Measurements from ENCODE around the gene AGPAT4.

The AGPAT4 gene

DNA sequence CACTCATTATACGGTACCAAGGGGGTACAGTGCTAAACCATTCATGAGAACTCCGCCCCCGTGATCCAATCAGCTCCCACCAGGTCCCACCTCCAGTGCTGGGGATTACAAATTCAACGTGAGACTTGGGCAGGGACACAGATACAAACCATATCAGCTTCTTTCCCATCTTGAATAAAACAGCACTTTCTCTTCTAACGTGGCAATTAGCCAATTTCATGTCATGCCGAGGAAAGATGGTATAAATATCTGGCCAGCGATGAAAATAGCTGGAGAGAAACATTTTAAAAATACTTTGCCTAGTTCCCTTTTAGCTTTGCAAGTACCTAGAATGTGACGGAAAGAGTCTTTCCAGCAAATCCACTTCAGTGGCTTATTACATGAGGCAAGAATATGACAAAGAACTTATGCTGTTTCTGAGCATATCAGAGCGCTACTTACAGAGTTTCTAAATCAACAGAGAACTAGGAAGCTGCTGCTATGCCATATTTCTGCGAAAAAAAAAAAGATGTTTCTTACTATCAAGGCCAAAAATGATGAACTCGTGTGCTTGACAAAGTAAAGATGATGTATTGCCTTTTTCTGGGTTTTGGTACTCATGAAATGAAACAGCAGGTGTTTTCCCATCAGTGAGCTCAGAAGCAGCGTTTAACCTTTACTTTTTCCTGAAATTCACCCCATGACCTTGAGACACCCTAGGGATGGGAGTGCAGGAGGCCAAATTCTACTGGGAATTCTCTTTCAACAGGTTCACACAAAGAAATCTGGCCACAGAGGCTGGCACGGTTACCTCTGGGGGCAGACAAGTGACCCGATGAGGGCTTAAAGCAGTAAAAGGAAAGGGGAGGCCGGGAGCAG lies 37.9 kb downstream of the AGPAT4 start:
- no peak overlapping the region for H3K27ac ChIP-seq
- peak; percentile 40 for DNase-seq (ENCODE audit: low spot score)
- no peak overlapping the region for H3K4me3 ChIP-seq
- TF ChIP-seq, protein P1, sequence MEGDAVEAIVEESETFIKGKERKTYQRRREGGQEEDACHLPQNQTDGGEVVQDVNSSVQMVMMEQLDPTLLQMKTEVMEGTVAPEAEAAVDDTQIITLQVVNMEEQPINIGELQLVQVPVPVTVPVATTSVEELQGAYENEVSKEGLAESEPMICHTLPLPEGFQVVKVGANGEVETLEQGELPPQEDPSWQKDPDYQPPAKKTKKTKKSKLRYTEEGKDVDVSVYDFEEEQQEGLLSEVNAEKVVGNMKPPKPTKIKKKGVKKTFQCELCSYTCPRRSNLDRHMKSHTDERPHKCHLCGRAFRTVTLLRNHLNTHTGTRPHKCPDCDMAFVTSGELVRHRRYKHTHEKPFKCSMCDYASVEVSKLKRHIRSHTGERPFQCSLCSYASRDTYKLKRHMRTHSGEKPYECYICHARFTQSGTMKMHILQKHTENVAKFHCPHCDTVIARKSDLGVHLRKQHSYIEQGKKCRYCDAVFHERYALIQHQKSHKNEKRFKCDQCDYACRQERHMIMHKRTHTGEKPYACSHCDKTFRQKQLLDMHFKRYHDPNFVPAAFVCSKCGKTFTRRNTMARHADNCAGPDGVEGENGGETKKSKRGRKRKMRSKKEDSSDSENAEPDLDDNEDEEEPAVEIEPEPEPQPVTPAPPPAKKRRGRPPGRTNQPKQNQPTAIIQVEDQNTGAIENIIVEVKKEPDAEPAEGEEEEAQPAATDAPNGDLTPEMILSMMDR (IDR thresholded peaks at IDR 0.05) = no peak

DNA sequence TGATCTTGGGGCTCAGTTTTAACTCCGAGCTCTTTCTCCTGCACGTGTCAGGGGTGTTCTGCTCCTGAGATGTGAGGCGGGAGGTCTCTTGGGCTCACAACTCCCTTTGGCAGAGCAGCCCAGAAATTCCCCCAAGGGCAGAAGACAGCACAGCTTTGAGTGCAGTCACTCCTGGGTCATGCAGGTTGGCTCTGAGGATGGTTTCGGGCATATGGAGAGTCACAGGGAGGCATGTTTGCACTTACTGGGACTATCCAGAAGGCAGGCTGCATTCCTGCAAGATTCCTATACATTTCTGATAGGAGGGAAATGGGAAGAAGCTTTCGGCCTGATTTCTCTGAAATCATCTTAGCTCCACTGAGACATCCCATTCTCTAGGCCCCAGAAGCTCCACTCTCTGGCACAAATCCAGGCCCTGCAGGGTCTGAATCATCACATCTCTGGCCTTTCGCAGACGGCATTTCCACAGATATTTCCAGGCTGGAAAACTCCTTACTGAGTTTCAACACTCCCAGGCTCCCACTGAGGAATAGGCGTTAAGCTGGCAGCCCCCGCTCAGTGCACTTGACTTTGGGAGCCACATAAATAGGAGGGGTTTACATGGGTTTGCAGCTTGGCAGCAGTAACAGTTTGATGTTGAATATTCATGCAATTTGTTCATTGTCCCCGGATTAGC lies 39.7 kb downstream of the AGPAT4 start:
- TF ChIP-seq, protein P1 (IDR thresholded peaks at IDR 0.05) = no peak
- Histone ChIP-seq H3K4me3 (no peak overlapping the region), H3K27ac (no peak overlapping the region)
- peak; percentile 72 for DNase-seq (ENCODE audit: low spot score)

DNA sequence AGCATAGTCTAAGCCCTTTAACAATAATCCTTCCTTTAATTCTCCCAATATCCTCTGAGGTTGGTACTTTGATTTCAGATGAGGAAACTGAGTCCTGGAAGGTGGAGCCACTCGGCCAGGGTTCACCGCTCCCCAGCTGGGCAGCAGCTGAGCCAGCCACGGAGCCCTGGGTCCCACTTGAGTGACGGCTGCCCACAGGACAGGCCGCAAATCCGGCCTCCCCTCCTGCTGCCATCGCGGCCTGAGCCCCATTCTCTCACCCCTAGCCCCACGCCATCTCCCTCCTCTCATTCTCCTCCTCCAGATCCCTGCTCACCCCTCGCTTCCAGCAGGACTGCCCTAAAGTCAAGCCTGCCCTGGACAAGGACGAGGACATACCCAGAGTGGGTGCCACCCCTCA lies 41.4 kb downstream of the AGPAT4 start:
- no peak overlapping the region for H3K27ac ChIP-seq

DNA sequence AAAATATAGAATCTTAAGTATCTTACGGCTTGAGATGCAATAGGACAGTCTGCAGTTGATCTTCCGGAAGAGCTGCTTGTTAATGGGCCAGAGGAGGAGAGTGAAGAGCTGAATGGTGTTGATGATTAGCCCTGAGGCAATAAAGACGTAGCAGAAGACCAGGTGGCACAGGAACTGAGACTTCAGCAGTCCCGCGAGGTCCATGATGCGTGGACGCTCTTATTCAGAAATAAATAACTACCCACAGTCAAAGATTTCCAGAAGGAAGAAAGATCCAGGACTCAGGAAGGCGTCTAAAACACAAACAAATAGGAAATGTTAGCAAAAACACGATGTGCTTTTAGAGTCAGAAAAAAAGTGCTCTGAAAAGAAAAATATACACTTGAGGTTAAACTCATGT lies 41.9 kb downstream of the AGPAT4 start:
- no peak for DNase-seq (ENCODE audit: low spot score)
- TF ChIP-seq, protein P1 (IDR thresholded peaks at IDR 0.05) = no peak
- no peak overlapping the region for H3K27ac ChIP-seq
- no peak overlapping the region for H3K4me3 ChIP-seq

More for the DNA sequence above, 41.4 kb downstream of the AGPAT4 start:
- H3K4me3 ChIP-seq = no peak overlapping the region
- TF ChIP-seq, protein P1 (IDR thresholded peaks at IDR 0.05) = no peak
- DNase-seq (ENCODE audit: low spot score) = peak; percentile 54

DNA sequence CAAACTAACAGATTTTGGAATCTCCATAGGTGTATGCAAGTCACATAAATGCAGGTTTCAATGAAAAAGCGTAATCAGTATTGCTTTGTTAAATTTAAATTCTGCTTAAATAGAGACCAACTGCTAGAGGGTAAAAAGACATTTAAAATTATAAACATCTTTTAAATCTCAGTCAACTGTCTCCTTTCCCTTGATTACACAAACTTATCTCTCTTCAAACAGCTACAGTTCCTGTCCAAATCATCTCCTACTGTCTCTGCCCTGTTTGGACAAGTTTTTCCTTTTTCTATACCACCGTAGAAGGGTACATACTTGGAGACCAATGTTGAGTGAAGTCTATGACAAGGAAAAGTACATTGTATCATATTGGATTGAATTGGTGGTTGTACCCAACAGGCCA lies 43.5 kb downstream of the AGPAT4 start:
- no peak overlapping the region for H3K27ac ChIP-seq
- TF ChIP-seq, protein P1 (IDR thresholded peaks at IDR 0.05) = no peak
- no peak for DNase-seq (ENCODE audit: low spot score)
- no peak overlapping the region for H3K4me3 ChIP-seq

DNA sequence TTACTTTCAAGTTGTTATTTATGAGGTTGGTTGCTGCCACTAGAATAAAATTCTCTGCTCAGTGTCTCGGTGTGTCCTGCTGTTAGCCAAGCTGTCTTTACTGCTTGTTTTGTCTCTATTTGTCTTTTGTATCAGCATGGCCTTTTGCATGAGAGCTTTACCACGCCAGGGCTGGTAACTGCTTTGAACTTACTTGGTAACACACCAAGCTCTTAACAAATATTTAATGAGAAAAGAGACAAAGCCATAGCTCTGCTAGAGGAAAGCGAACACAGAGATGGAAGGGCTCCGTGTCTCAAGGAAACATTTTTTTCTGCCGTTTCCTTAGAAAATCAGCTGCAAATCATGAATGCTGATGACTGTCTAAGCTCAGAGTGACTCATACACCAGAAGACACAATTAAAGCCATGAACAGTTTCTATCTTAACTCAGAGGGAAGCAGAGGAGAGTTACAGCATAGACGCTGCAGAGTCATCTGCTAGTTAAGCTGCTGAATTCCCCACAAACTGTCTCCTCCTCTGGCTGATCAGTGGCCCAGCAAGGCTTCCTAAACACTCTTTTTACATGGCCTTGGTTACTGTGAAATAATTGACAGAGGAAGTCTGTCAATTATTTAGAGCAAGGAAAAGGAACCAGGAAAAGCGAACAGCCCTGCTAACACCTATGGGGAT lies 44.8 kb downstream of the AGPAT4 start:
- Histone ChIP-seq H3K27ac (peak overlapping the region in 1 of 2 donors; percentile 66), H3K4me3 (peak overlapping the region; percentile 42)
- no peak for DNase-seq (ENCODE audit: low spot score)
- TF ChIP-seq, protein P1 (IDR thresholded peaks at IDR 0.05) = no peak

Measured in coronary artery (tissue), 2 donors.